Measurements from ENCODE around the gene SLC38A10. TPM values are rescaled to one million over a fixed set of nuclear protein-coding genes. Genes with fewer than 3 reads are reported as not detected.

Gene SLC38A10
- total RNA-seq, 4 donors from 2014 or later = 37.8 to 49.8 (median 45.3) TPM

GRCh38 chr17:81333616-81334368, 38.7 kb upstream of the SLC38A10 start:
- Histone ChIP-seq H3K27me3 (peaks cover 0 to 32% (median 0%) of the 10 kb centered on the region in 4 donors), H3K4me3 (no peak overlapping the region), H3K27ac (no peak overlapping the region), H3K36me3 (no peaks in the 10 kb centered on the region), H3K9me3 (no peaks in the 10 kb centered on the region), H3K4me1 (peaks cover 31 to 94% (median 47%) of the 10 kb centered on the region in 3 donors)
- 52 to 70% methylated on average over 2 to 5 of the region's 24 CpGs for WGBS, 2 donors
- no peak for DNase-seq
- intact Hi-C loops (cut with DNase I) = no loop called here
- TF ChIP-seq POLR2A (IDR thresholded peaks at IDR 0.05) (no peak), CTCF (IDR thresholded peaks at IDR 0.05) (no peak)

DNA sequence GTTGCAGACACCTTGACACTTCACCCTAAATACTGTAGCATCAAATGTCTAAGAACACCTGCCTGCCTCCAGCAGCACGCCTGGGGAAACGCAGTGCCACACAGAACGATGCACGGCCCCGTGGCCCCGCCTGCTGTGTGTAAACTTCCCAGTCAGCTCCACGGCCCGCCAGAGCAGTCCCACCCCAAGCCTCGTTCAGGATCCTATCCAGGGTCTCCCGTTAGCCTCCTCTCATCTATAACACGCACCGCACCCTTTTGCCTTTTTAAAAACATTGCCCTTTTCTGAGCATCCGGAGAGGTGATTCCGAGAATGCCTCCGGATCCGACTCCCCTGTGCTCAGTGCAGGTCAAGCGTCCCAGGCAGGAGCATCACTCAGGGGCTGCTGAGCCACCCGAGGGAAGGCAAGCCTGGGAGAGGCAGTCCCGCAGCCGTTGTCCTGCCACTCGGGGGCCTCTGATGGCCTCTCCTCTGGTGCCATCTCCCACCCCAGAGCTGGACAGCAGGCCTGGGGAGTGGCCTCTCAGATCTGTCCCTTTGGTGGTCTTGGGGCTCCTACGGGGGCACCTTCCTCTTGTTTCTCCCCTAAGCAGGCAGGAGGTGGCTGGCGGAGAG, 37.9 kb upstream of the SLC38A10 start:
- TF ChIP-seq CTCF (IDR thresholded peaks at IDR 0.05) (no peak), POLR2A (IDR thresholded peaks at IDR 0.05) (no peak)
- no peak overlapping the region for H3K4me3 ChIP-seq
- WGBS, 2 donors = 61 to 81% methylated on average over 12 to 13 of the region's 23 CpGs
- no peak for DNase-seq
- no peak overlapping the region for H3K27ac ChIP-seq
- intact Hi-C loops (cut with DNase I) = no loop called here
- H3K36me3 ChIP-seq = no peaks in the 10 kb centered on the region
- peaks cover 37 to 94% (median 49%) of the 10 kb centered on the region in 3 donors for H3K4me1 ChIP-seq
- peaks cover 0 to 32% (median 0%) of the 10 kb centered on the region in 4 donors for H3K27me3 ChIP-seq
- H3K9me3 ChIP-seq = no peaks in the 10 kb centered on the region

GRCh38 chr17:81332118-81332834, 37.2 kb upstream of the SLC38A10 start:
- H3K36me3 ChIP-seq = no peaks in the 10 kb centered on the region
- intact Hi-C loops (cut with DNase I) = no loop called here
- TF ChIP-seq POLR2A (IDR thresholded peaks at IDR 0.05) = no peak
- no peak for TF ChIP-seq CTCF (IDR thresholded peaks at IDR 0.05)
- peaks cover 37 to 94% (median 51%) of the 10 kb centered on the region in 3 donors for H3K4me1 ChIP-seq
- WGBS, 2 donors = 80 to 88% methylated on average over 13 to 15 of the region's 18 CpGs
- no peak for DNase-seq
- H3K9me3 ChIP-seq = no peaks in the 10 kb centered on the region
- H3K4me3 ChIP-seq = no peak overlapping the region
- peaks cover 0 to 32% (median 0%) of the 10 kb centered on the region in 4 donors for H3K27me3 ChIP-seq
- no peak overlapping the region for H3K27ac ChIP-seq

- intact Hi-C loops (cut with DNase I) = no loop called here
- Histone ChIP-seq H3K9me3 (no peaks in the 10 kb centered on the region), H3K27ac (no peak overlapping the region), H3K36me3 (no peaks in the 10 kb centered on the region), H3K27me3 (peaks cover 0 to 32% (median 0%) of the 10 kb centered on the region in 4 donors), H3K4me1 (peaks cover 35 to 94% (median 51%) of the 10 kb centered on the region in 3 donors), H3K4me3 (no peak overlapping the region)
- WGBS, 2 donors = no CpG with 5 or more reads among the region's 17 CpGs
- TF ChIP-seq POLR2A (IDR thresholded peaks at IDR 0.05) (no peak), CTCF (IDR thresholded peaks at IDR 0.05) (no peak)
- no peak for DNase-seq
These were observed 36.5 kb upstream of the SLC38A10 start for GRCh38 chr17:81331527-81332043.
